Left forelimb (tissue), 1 donor: Measurements from ENCODE around the gene ATXN1.
"Not testable (repeated sequence)": the region's sequence is repeated elsewhere in the genome, so short reads cannot be mapped to it uniquely, and the experiment has no call there.

ENCODE experiments used
- DNase-seq: peaks from one replicate; pipeline ENCODE4 v3.0.0-alpha.2; 2018; ENCODE audit warnings: low spot score

ATXN1 gene

GRCh38 chr6:16720861-16721260, 40.4 kb downstream of the ATXN1 start:
- no peak for DNase-seq

GRCh38 chr6:16719488-16719887, 41.8 kb downstream of the ATXN1 start:
- no peak for DNase-seq

GRCh38 chr6:16718356-16718755, 42.9 kb downstream of the ATXN1 start:
- DNase-seq = no peak

GRCh38 chr6:16717275-16717942, 43.9 kb downstream of the ATXN1 start:
- no peak for DNase-seq

GRCh38 chr6:16716321-16716858, 44.9 kb downstream of the ATXN1 start:
- DNase-seq = no peak

- no peak for DNase-seq
Observed at GRCh38 chr6:16713597-16713996, 47.7 kb downstream of the ATXN1 start.

- DNase-seq = no peak
Observed at GRCh38 chr6:16712931-16713484, 48.3 kb downstream of the ATXN1 start.

- DNase-seq = no peak
Observed at GRCh38 chr6:16712255-16712930, 48.9 kb downstream of the ATXN1 start.

- DNase-seq = no peak
Observed at GRCh38 chr6:16711546-16712254, 49.6 kb downstream of the ATXN1 start.

GRCh38 chr6:16706911-16707783, 54.1 kb downstream of the ATXN1 start:
- DNase-seq = no peak

- not testable (repeated sequence) for DNase-seq
Observed at GRCh38 chr6:16706491-16706890, 54.8 kb downstream of the ATXN1 start.

GRCh38 chr6:16706029-16706428, 55.2 kb downstream of the ATXN1 start:
- DNase-seq = no peak

- DNase-seq = no peak
Observed at GRCh38 chr6:16705081-16705993, 55.9 kb downstream of the ATXN1 start.

GRCh38 chr6:16704401-16705045, 56.7 kb downstream of the ATXN1 start:
- DNase-seq = no peak

- DNase-seq = not testable (repeated sequence)
Observed at GRCh38 chr6:16702627-16703378, 58.5 kb downstream of the ATXN1 start.

GRCh38 chr6:16700916-16701234, 60.4 kb downstream of the ATXN1 start:
- no peak for DNase-seq

GRCh38 chr6:16700202-16700915, 60.9 kb downstream of the ATXN1 start:
- DNase-seq = no peak

GRCh38 chr6:16698997-16699868, 62.0 kb downstream of the ATXN1 start:
- no peak for DNase-seq
